ENCODE results near the gene SMYD3. TPM values are rescaled to one million over a fixed set of nuclear protein-coding genes. Genes with fewer than 3 reads are reported as not detected.

Gene SMYD3
- total RNA-seq, 1 experiment from 2014 or later: 29.6 TPM

GRCh38 chr1:246216906-246217305, 290.2 kb downstream of the SMYD3 start:
- H4K20me1 ChIP-seq (ENCODE audit: insufficient read depth): no peaks in the 10 kb centered on the region
- CTCF ChIA-PET: no interaction called here
- no peak overlapping the region for H3K27ac ChIP-seq
- H3K36me3 ChIP-seq (ENCODE audit: low read depth): no peaks in the 10 kb centered on the region
- POLR2A ChIA-PET (ENCODE audit: unreplicated experiment): no interaction called here
- H3K27me3 ChIP-seq (ENCODE audit: insufficient read depth, low read depth): no peaks in the 10 kb centered on the region
- H3K4me3 ChIP-seq: no peak overlapping the region
- no TSS peak for BruUV-seq (replicated peaks)
- no peaks in the 10 kb centered on the region for H3K4me1 ChIP-seq (replicated peaks; ENCODE audit: insufficient read depth)
- H3K9me3 ChIP-seq (ENCODE audit: insufficient read depth, low read depth): no peaks in the 10 kb centered on the region
- H2AFZ ChIP-seq: no peak overlapping the region
- no peak overlapping the region for H3K4me2 ChIP-seq
- TF ChIP-seq CTCF (conservative IDR thresholded peaks at IDR 0.05): no peak
- TF ChIP-seq EZH2 (IDR thresholded peaks at IDR 0.05; ENCODE audit: low read depth): no peak
- no peaks in the 10 kb centered on the region for H3K79me2 ChIP-seq (ENCODE audit: low read depth)
- no peaks in the 10 kb centered on the region for H3K9me2 ChIP-seq (ENCODE audit: insufficient read depth)
- intact Hi-C loops (cut with micrococcal nuclease; ENCODE audit: unreplicated experiment): no loop called here
- H3F3A ChIP-seq (ENCODE audit: insufficient read depth, low read depth): no peaks in the 10 kb centered on the region
- DNase-seq: no peak

- BruUV-seq (replicated peaks): no TSS peak
- Histone ChIP-seq H3K27ac (no peak overlapping the region), H3K4me1 (replicated peaks; ENCODE audit: insufficient read depth) (no peaks in the 10 kb centered on the region), H3K9me2 (ENCODE audit: insufficient read depth) (no peaks in the 10 kb centered on the region), H3K4me2 (no peak overlapping the region), H3K27me3 (ENCODE audit: insufficient read depth, low read depth) (no peaks in the 10 kb centered on the region), H4K20me1 (ENCODE audit: insufficient read depth) (no peaks in the 10 kb centered on the region), H3K36me3 (ENCODE audit: low read depth) (no peaks in the 10 kb centered on the region), H3K4me3 (no peak overlapping the region), H3K79me2 (ENCODE audit: low read depth) (no peaks in the 10 kb centered on the region), H3K9me3 (ENCODE audit: insufficient read depth, low read depth) (no peaks in the 10 kb centered on the region), H2AFZ (no peak overlapping the region), H3F3A (ENCODE audit: insufficient read depth, low read depth) (no peaks in the 10 kb centered on the region)
- POLR2A ChIA-PET (ENCODE audit: unreplicated experiment): no interaction called here
- TF ChIP-seq CTCF (conservative IDR thresholded peaks at IDR 0.05): no peak
- TF ChIP-seq EZH2 (IDR thresholded peaks at IDR 0.05; ENCODE audit: low read depth): no peak
- CTCF ChIA-PET: no interaction called here
- intact Hi-C loops (cut with micrococcal nuclease; ENCODE audit: unreplicated experiment): no loop called here
- DNase-seq: no peak
These were observed 291.6 kb downstream of the SMYD3 start for GRCh38 chr1:246215510-246215903.

- Histone ChIP-seq H2AFZ (no peak overlapping the region), H3F3A (ENCODE audit: insufficient read depth, low read depth) (no peaks in the 10 kb centered on the region), H3K79me2 (ENCODE audit: low read depth) (no peaks in the 10 kb centered on the region), H4K20me1 (ENCODE audit: insufficient read depth) (no peaks in the 10 kb centered on the region), H3K4me2 (no peak overlapping the region), H3K27me3 (ENCODE audit: insufficient read depth, low read depth) (no peaks in the 10 kb centered on the region), H3K9me2 (ENCODE audit: insufficient read depth) (no peaks in the 10 kb centered on the region), H3K4me1 (replicated peaks; ENCODE audit: insufficient read depth) (no peaks in the 10 kb centered on the region), H3K36me3 (ENCODE audit: low read depth) (no peaks in the 10 kb centered on the region), H3K27ac (no peak overlapping the region), H3K4me3 (no peak overlapping the region), H3K9me3 (ENCODE audit: insufficient read depth, low read depth) (no peaks in the 10 kb centered on the region)
- BruUV-seq (replicated peaks): no TSS peak
- ChIA-PET CTCF (no interaction called here), POLR2A (ENCODE audit: unreplicated experiment) (no interaction called here)
- DNase-seq: no peak
- no peak for TF ChIP-seq EZH2 (IDR thresholded peaks at IDR 0.05; ENCODE audit: low read depth)
- no peak for TF ChIP-seq CTCF (conservative IDR thresholded peaks at IDR 0.05)
- intact Hi-C loops (cut with micrococcal nuclease; ENCODE audit: unreplicated experiment): no loop called here
These were observed 292.2 kb downstream of the SMYD3 start for GRCh38 chr1:246214708-246215509.
